Thymus (tissue), 11 donors: ENCODE data around the gene CRYBA4. TPM values are rescaled to one million over a fixed set of nuclear protein-coding genes. Genes with fewer than 3 reads are reported as not detected.
"Not testable (repeated sequence)": the region's sequence is repeated elsewhere in the genome, so short reads cannot be mapped to it uniquely, and the experiment has no call there.

Source experiments
- DNase-seq, 9 donors: peaks; one replicate each; pipeline ENCODE4 v3.0.0-alpha.2; 2013; ENCODE audit warnings: low spot score in 9 of 9, low read depth in 6 of 9, missing footprints in 1 of 9
- H3K27ac ChIP-seq, 2 donors: one replicate each; pipeline ENCODE4 v1.5.1; 2013; ENCODE audit warnings: control low read depth in 1 of 2, low read depth in 1 of 2, low read length in 1 of 2, mild to moderate bottlenecking in 1 of 2, moderate library complexity in 1 of 2
- H3K27me3 ChIP-seq, 2 donors: one replicate each; pipeline ENCODE4 v1.5.1; 2013; ENCODE audit warnings: low read length in 1 of 2; ENCODE audit not compliant: control insufficient read depth in 2 of 2, insufficient read depth in 1 of 2
- H3K36me3 ChIP-seq, 2 donors: one replicate each; pipeline ENCODE4 v1.5.1; 2013; ENCODE audit warnings: low read length in 1 of 2, mild to moderate bottlenecking in 1 of 2, moderate library complexity in 1 of 2; ENCODE audit not compliant: control insufficient read depth in 2 of 2, insufficient read depth in 2 of 2
- H3K4me1 ChIP-seq, 2 donors: one replicate each; pipeline ENCODE4 v1.5.1; 2013; ENCODE audit warnings: low read length in 2 of 2; ENCODE audit not compliant: control insufficient read depth in 2 of 2, insufficient read depth in 2 of 2
- H3K4me3 ChIP-seq, 2 donors: one replicate each; pipeline ENCODE4 v1.5.1; 2013; ENCODE audit warnings: low read length in 2 of 2, control low read depth in 1 of 2, mild to moderate bottlenecking in 1 of 2
- H3K9me3 ChIP-seq, 2 donors: one replicate each; pipeline ENCODE4 v1.5.1; 2013; ENCODE audit warnings: low read length in 1 of 2, mild to moderate bottlenecking in 1 of 2; ENCODE audit not compliant: control insufficient read depth in 2 of 2, insufficient read depth in 1 of 2
- WGBS: extraction: QIAGEN DNeasy Blood & Tissue Kit; methylation state at CpG from one replicate; pipeline ENCODE4 v1.1.7; 2013; 5-methylcytosine and 5-hydroxymethylcytosine counted together
- polyA plus RNA-seq: library from polyadenylated mRNA; stranded (reverse); fragments of 200-250 nt; gene quantifications from one replicate; pipeline ENCODE4 v1.2.3, GENCODE V29; 2013
- total RNA-seq: library from RNA; stranded (reverse); fragments of 120-200 nt; gene quantifications from one replicate; pipeline ENCODE4 v1.2.4, GENCODE V29; 2013
- donor health status: healthy.

The CRYBA4 gene
- total and polyA plus RNA-seq, 2 donors = 0.47 to 1.6 TPM

DNA sequence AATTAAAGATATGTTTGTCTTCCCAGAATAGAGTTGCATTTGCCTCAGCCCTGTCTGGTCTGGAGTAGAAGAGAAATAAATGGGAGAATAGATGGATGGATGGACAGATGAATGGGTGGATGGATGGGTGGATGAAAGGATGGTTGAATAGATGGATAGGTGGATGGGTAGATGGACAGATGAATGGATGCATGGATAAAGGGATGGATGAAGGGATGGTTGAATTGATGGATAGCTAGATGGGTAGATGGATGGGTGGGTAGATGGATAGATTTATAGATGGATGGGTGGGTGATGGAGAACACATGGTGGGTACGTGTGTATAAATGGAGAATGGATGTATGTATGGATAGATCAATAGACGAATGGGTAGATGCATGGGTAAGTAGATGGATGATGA is 12.5 kb upstream of the CRYBA4 start:
- WGBS = 97% methylated on average over 2 of the region's 2 CpGs
- peaks cover 0 to 6% of the 10 kb centered on the region in 2 donors for H3K27me3 ChIP-seq
- H3K9me3 ChIP-seq = no peaks in the 10 kb centered on the region
- H3K36me3 ChIP-seq = no peaks in the 10 kb centered on the region
- no peak for DNase-seq
- no peak overlapping the region for H3K27ac ChIP-seq
- H3K4me1 ChIP-seq = no peaks in the 10 kb centered on the region
- H3K4me3 ChIP-seq = no peak overlapping the region

DNA sequence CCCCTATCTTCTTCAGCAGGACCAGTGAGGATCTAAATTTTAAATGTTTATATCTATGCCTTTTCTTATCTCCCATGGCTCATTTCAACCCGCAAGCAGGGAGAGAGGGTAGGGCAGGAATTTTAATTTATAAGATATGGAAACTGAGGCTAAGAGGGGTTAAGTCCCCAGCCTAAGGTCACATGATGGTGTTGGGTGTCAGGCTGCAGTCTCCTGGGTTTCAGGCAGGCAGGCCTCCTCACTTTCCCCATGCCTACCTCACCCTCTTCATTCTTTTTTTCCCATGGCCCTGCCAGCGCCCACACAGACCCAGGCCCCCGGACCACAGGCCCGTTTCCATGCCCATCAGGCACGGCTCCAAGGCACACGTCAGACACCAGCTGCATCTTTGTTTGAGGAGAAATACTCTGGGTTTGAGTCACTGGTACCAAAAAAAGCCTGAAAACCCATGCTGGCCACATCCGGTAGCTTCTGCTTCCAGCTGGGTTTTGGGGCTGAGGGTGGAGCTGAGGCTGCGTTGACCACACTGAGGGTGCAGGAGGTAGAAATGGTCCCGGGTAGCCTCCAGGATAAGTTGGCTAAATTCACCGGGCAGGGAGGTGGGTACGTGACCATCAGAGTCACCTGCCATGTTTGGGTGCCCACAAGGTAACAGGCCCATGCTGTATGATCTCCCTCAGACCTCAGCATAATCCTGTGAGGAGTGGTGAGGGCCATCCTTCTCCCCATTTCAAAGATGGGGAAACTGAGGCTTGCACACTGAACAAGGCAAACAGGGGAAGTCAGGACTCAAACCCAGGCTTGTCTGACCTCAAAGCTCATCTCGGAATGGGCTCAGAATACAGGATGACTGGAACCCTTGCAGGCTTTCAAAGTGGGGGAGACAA is 11.4 kb upstream of the CRYBA4 start:
- H3K27ac ChIP-seq = no peak overlapping the region
- 77% methylated on average over 12 of the region's 12 CpGs for WGBS
- H3K36me3 ChIP-seq = no peaks in the 10 kb centered on the region

GRCh38 chr22:26610996-26611395 is 10.8 kb upstream of the CRYBA4 start:
- WGBS = 96% methylated on average over 2 of the region's 2 CpGs

More for the DNA sequence above, 11.4 kb upstream of the CRYBA4 start:
- Histone ChIP-seq H3K27me3 (peaks cover 0 to 10% of the 10 kb centered on the region in 2 donors), H3K9me3 (peaks cover 1 to 5% of the 10 kb centered on the region in 2 donors), H3K4me3 (no peak overlapping the region), H3K4me1 (peaks cover 0 to 4% of the 10 kb centered on the region in 2 donors)
- DNase-seq = peak in 1 of 9 donors; percentile 47

GRCh38 chr22:26612652-26613051 is 9.1 kb upstream of the CRYBA4 start:
- peaks cover 1 to 5% of the 10 kb centered on the region in 2 donors for H3K9me3 ChIP-seq
- no peak for DNase-seq
- H3K27me3 ChIP-seq = peaks cover 0 to 10% of the 10 kb centered on the region in 2 donors
- H3K4me1 ChIP-seq = peaks cover 0 to 16% of the 10 kb centered on the region in 2 donors
- no peaks in the 10 kb centered on the region for H3K36me3 ChIP-seq
- WGBS = 99% methylated on average over 4 of the region's 4 CpGs
- H3K4me3 ChIP-seq = no peak overlapping the region
- no peak overlapping the region for H3K27ac ChIP-seq

More at GRCh38 chr22:26610996-26611395, 10.8 kb upstream of the CRYBA4 start:
- peaks cover 0 to 10% of the 10 kb centered on the region in 2 donors for H3K27me3 ChIP-seq
- peaks cover 0 to 6% of the 10 kb centered on the region in 2 donors for H3K4me1 ChIP-seq
- H3K36me3 ChIP-seq = no peaks in the 10 kb centered on the region
- peaks cover 1 to 5% of the 10 kb centered on the region in 2 donors for H3K9me3 ChIP-seq
- no peak overlapping the region for H3K4me3 ChIP-seq
- H3K27ac ChIP-seq = no peak overlapping the region
- DNase-seq = no peak

GRCh38 chr22:26613753-26614152 is 8.0 kb upstream of the CRYBA4 start:
- 78% methylated on average over 10 of the region's 10 CpGs for WGBS
- not testable (repeated sequence) for H3K27me3 ChIP-seq, H3K9me3 ChIP-seq, DNase-seq, H3K27ac ChIP-seq, H3K4me3 ChIP-seq, H3K36me3 ChIP-seq
- peaks cover 0 to 23% of the 10 kb centered on the region in 2 donors for H3K4me1 ChIP-seq

DNA sequence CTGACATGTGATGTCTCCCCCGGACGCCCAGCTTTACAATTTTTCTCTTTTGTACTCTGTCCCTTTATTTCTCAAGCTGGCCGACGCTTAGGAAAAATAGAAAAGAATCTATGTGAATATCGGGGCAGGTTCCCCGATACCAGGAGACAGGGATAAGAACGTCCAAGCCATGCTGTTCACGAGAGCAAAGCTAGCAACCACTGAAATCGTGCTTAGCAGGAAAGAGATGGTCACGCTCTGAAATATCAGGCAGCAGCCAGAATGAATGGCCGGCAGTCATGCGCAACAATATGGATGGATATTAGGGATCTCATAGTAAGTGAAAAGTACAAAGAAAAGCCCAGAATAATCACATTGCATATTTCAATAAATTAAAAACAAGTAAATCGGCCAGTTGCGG is 7.4 kb upstream of the CRYBA4 start:
- no peak for DNase-seq
- H3K27ac ChIP-seq = no peak overlapping the region
- no peak overlapping the region for H3K4me3 ChIP-seq
- H3K27me3 ChIP-seq = peaks cover 0 to 10% of the 10 kb centered on the region in 2 donors
- no peaks in the 10 kb centered on the region for H3K36me3 ChIP-seq
- WGBS = 94% methylated on average over 14 of the region's 14 CpGs
- peaks cover 0 to 23% of the 10 kb centered on the region in 2 donors for H3K4me1 ChIP-seq
- peaks cover 1 to 5% of the 10 kb centered on the region in 2 donors for H3K9me3 ChIP-seq

DNA sequence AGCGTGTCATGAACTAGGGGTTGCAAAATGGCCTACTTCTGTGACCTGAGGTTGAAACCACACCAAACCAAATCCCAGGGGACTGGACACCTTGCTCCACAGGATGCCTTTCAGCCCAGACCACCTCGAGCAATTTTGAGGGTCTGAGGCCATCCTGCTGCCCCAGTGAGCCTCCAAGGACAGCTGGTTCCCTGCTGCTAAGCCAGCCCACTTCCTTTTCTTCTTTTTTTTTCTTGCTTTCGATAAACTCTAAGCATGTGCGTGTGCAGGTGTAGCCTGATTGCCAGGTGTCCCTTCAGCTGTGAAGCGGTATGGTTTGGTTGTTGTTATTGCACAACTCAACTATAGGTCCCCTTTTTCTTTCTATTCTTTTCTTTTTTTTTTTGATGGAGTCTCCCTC is 6.6 kb upstream of the CRYBA4 start:
- H3K9me3 ChIP-seq = peaks cover 1 to 5% of the 10 kb centered on the region in 2 donors
- peak in 6 of 9 donors; percentile 25 to 73 (median 51) for DNase-seq
- H3K4me3 ChIP-seq = no peak overlapping the region
- WGBS = 25% methylated on average over 5 of the region's 5 CpGs
- peaks cover 0 to 23% of the 10 kb centered on the region in 2 donors for H3K4me1 ChIP-seq
- peaks cover 0 to 10% of the 10 kb centered on the region in 2 donors for H3K27me3 ChIP-seq
- H3K36me3 ChIP-seq = no peaks in the 10 kb centered on the region
- H3K27ac ChIP-seq = no peak overlapping the region

DNA sequence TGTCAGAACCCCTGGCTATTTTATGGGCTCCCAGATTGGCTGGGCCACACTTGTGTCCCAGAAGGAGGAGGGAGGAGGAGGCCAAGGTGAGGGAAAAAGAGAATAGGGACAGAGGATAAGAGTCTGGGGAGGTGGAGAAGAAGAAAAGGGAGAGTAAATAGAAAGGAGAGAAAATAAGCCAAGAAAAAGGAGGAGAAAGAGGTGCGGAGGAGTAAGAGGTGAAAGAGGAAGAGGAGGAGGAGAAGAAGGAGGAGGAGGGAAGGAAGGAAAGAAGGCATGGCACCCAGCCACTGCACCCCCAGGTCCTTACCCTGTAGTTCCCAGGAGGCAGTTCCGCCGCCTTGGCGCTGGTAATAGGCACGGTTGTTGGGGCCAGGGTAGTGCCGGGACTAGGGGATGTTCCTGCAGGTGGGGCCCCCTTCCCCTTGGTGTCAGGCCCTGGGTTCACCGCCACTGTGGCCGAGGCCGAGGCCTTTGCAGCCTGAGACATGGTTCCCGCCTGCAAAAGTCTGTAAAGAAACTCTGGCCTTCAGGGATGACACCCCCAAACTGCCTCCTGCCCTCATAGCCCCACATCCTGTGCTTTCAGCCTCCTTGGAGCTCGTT is 5.8 kb upstream of the CRYBA4 start:
- peaks cover 0 to 10% of the 10 kb centered on the region in 2 donors for H3K27me3 ChIP-seq
- H3K9me3 ChIP-seq = peaks cover 1 to 5% of the 10 kb centered on the region in 2 donors
- no peaks in the 10 kb centered on the region for H3K36me3 ChIP-seq
- H3K4me1 ChIP-seq = peaks cover 0 to 23% of the 10 kb centered on the region in 2 donors
- DNase-seq = no peak
- H3K27ac ChIP-seq = no peak overlapping the region
- WGBS = 94% methylated on average over 11 of the region's 11 CpGs
- H3K4me3 ChIP-seq = no peak overlapping the region

- Histone ChIP-seq H3K27ac (no peak overlapping the region), H3K4me1 (peaks cover 0 to 23% of the 10 kb centered on the region in 2 donors), H3K27me3 (peaks cover 0 to 10% of the 10 kb centered on the region in 2 donors), H3K36me3 (no peaks in the 10 kb centered on the region), H3K9me3 (peaks cover 1 to 5% of the 10 kb centered on the region in 2 donors), H3K4me3 (no peak overlapping the region)
- 98% methylated on average over 2 of the region's 2 CpGs for WGBS
- no peak for DNase-seq
These were observed 5.1 kb upstream of the CRYBA4 start for GRCh38 chr22:26616650-26617049.
